Measurements from ENCODE around the gene ZNF215.
"Not testable (repeated sequence)": the region's sequence is repeated elsewhere in the genome, so short reads cannot be mapped to it uniquely, and the experiment has no call there.

ZNF215 gene

GRCh38 chr11:6926208-6927029 lies at the start of gene ZNF215:
TSS of gene ZNF215 (plus strand) at chr11:6926426. CDS start at chr11:6932273, 5,847 bp downstream.
- H3K27me3 ChIP-seq (ENCODE audit: control insufficient read depth in 5 of 5, insufficient read depth in 4 of 5, low read length in 5 of 5), result no peaks in the 10 kb centered on the region
- peak within 1 kb of the TSS; percentile 49 to 81 (median 76) for H3K9ac ChIP-seq (ENCODE audit: low read length in 5 of 5)
- H3K4me3 ChIP-seq (ENCODE audit: low read depth in 1 of 5, low read length in 5 of 5), result peak within 1 kb of the TSS; percentile 74 to 88 (median 78)
- no peaks in the 10 kb centered on the region for H3K36me3 ChIP-seq (ENCODE audit: control insufficient read depth in 5 of 5, insufficient read depth in 5 of 5, low read length in 5 of 5)
- H3K27ac ChIP-seq (ENCODE audit: low read depth, low read length), result no peak within 1 kb of the TSS
- H3K9me3 ChIP-seq (ENCODE audit: control insufficient read depth in 5 of 5, low read length in 5 of 5), result no peaks in the 10 kb centered on the region
- peaks cover 1 to 21% (median 18%) of the 10 kb centered on the region in 5 donors for H3K4me1 ChIP-seq (ENCODE audit: control insufficient read depth in 5 of 5, insufficient read depth in 5 of 5, low read length in 5 of 5)

- Histone ChIP-seq H3K27me3 (ENCODE audit: control insufficient read depth in 5 of 5, insufficient read depth in 4 of 5, low read length in 5 of 5) (no peaks in the 10 kb centered on the region), H3K9ac (ENCODE audit: low read length in 5 of 5) (no peak overlapping the region), H3K36me3 (ENCODE audit: control insufficient read depth in 5 of 5, insufficient read depth in 5 of 5, low read length in 5 of 5) (no peaks in the 10 kb centered on the region), H3K4me3 (ENCODE audit: low read depth in 1 of 5, low read length in 5 of 5) (no peak overlapping the region), H3K4me1 (ENCODE audit: control insufficient read depth in 5 of 5, insufficient read depth in 5 of 5, low read length in 5 of 5) (no peaks in the 10 kb centered on the region), H3K27ac (ENCODE audit: low read depth, low read length) (no peak overlapping the region), H3K9me3 (ENCODE audit: control insufficient read depth in 5 of 5, low read length in 5 of 5) (peaks cover 0 to 6% (median 0%) of the 10 kb centered on the region in 5 donors)
Measured at GRCh38 chr11:6876914-6877313, 49.3 kb upstream of the ZNF215 start.

GRCh38 chr11:6882751-6883150 lies 43.5 kb upstream of the ZNF215 start:
- Histone ChIP-seq H3K4me1 (ENCODE audit: control insufficient read depth in 5 of 5, insufficient read depth in 5 of 5, low read length in 5 of 5) (no peaks in the 10 kb centered on the region), H3K36me3 (ENCODE audit: control insufficient read depth in 5 of 5, insufficient read depth in 5 of 5, low read length in 5 of 5) (no peaks in the 10 kb centered on the region), H3K27me3 (ENCODE audit: control insufficient read depth in 5 of 5, insufficient read depth in 4 of 5, low read length in 5 of 5) (no peaks in the 10 kb centered on the region), H3K9me3 (ENCODE audit: control insufficient read depth in 5 of 5, low read length in 5 of 5) (no peaks in the 10 kb centered on the region), H3K9ac (ENCODE audit: low read length in 5 of 5) (no peak overlapping the region), H3K27ac (ENCODE audit: low read depth, low read length) (no peak overlapping the region), H3K4me3 (ENCODE audit: low read depth in 1 of 5, low read length in 5 of 5) (no peak overlapping the region)

GRCh38 chr11:6887711-6888110 lies 38.5 kb upstream of the ZNF215 start:
- not testable (repeated sequence) for H3K27ac ChIP-seq (ENCODE audit: low read depth, low read length); H3K4me3 ChIP-seq (ENCODE audit: low read depth in 1 of 5, low read length in 5 of 5); H3K4me1 ChIP-seq (ENCODE audit: control insufficient read depth in 5 of 5, insufficient read depth in 5 of 5, low read length in 5 of 5); H3K9ac ChIP-seq (ENCODE audit: low read length in 5 of 5); H3K27me3 ChIP-seq (ENCODE audit: control insufficient read depth in 5 of 5, insufficient read depth in 4 of 5, low read length in 5 of 5); H3K36me3 ChIP-seq (ENCODE audit: control insufficient read depth in 5 of 5, insufficient read depth in 5 of 5, low read length in 5 of 5); H3K9me3 ChIP-seq (ENCODE audit: control insufficient read depth in 5 of 5, low read length in 5 of 5)

GRCh38 chr11:6888830-6889229 lies 37.4 kb upstream of the ZNF215 start:
- Histone ChIP-seq H3K9me3 (ENCODE audit: control insufficient read depth in 5 of 5, low read length in 5 of 5) (peaks cover 0 to 3% (median 0%) of the 10 kb centered on the region in 5 donors), H3K4me1 (ENCODE audit: control insufficient read depth in 5 of 5, insufficient read depth in 5 of 5, low read length in 5 of 5) (peaks cover 0 to 4% (median 0%) of the 10 kb centered on the region in 5 donors), H3K36me3 (ENCODE audit: control insufficient read depth in 5 of 5, insufficient read depth in 5 of 5, low read length in 5 of 5) (no peaks in the 10 kb centered on the region), H3K9ac (ENCODE audit: low read length in 5 of 5) (no peak overlapping the region), H3K27me3 (ENCODE audit: control insufficient read depth in 5 of 5, insufficient read depth in 4 of 5, low read length in 5 of 5) (no peaks in the 10 kb centered on the region), H3K27ac (ENCODE audit: low read depth, low read length) (no peak overlapping the region), H3K4me3 (ENCODE audit: low read depth in 1 of 5, low read length in 5 of 5) (no peak overlapping the region)

GRCh38 chr11:6889835-6890234 lies 36.4 kb upstream of the ZNF215 start:
- Histone ChIP-seq H3K4me3 (ENCODE audit: low read depth in 1 of 5, low read length in 5 of 5) (no peak overlapping the region), H3K4me1 (ENCODE audit: control insufficient read depth in 5 of 5, insufficient read depth in 5 of 5, low read length in 5 of 5) (peaks cover 0 to 4% (median 0%) of the 10 kb centered on the region in 5 donors), H3K9ac (ENCODE audit: low read length in 5 of 5) (no peak overlapping the region), H3K27ac (ENCODE audit: low read depth, low read length) (no peak overlapping the region), H3K9me3 (ENCODE audit: control insufficient read depth in 5 of 5, low read length in 5 of 5) (peaks cover 0 to 3% (median 0%) of the 10 kb centered on the region in 5 donors), H3K36me3 (ENCODE audit: control insufficient read depth in 5 of 5, insufficient read depth in 5 of 5, low read length in 5 of 5) (no peaks in the 10 kb centered on the region), H3K27me3 (ENCODE audit: control insufficient read depth in 5 of 5, insufficient read depth in 4 of 5, low read length in 5 of 5) (no peaks in the 10 kb centered on the region)

- H3K27ac ChIP-seq (ENCODE audit: low read depth, low read length), result no peak within 1 kb of the TSS
- H3K4me3 ChIP-seq (ENCODE audit: low read depth in 1 of 5, low read length in 5 of 5), result no peak within 1 kb of the TSS
- H3K4me1 ChIP-seq (ENCODE audit: control insufficient read depth in 5 of 5, insufficient read depth in 5 of 5, low read length in 5 of 5), result peaks cover 0 to 4% (median 0%) of the 10 kb centered on the region in 5 donors
- no peaks in the 10 kb centered on the region for H3K36me3 ChIP-seq (ENCODE audit: control insufficient read depth in 5 of 5, insufficient read depth in 5 of 5, low read length in 5 of 5)
- H3K27me3 ChIP-seq (ENCODE audit: control insufficient read depth in 5 of 5, insufficient read depth in 4 of 5, low read length in 5 of 5), result no peaks in the 10 kb centered on the region
- H3K9ac ChIP-seq (ENCODE audit: low read length in 5 of 5), result peak within 1 kb of the TSS in 1 of 5 donors; percentile 68
- H3K9me3 ChIP-seq (ENCODE audit: control insufficient read depth in 5 of 5, low read length in 5 of 5), result peaks cover 0 to 3% (median 0%) of the 10 kb centered on the region in 5 donors
Measured at GRCh38 chr11:6892400-6892799, 33.8 kb upstream of the ZNF215 start, which contains the start of gene OR2D2. TSS of gene OR2D2 (minus strand) at chr11:6892500. CDS start at chr11:6892500, 0 bp downstream.

GRCh38 chr11:6894097-6894496 lies 32.1 kb upstream of the ZNF215 start:
- H3K27ac ChIP-seq (ENCODE audit: low read depth, low read length), result no peak overlapping the region
- H3K9me3 ChIP-seq (ENCODE audit: control insufficient read depth in 5 of 5, low read length in 5 of 5), result no peaks in the 10 kb centered on the region
- H3K36me3 ChIP-seq (ENCODE audit: control insufficient read depth in 5 of 5, insufficient read depth in 5 of 5, low read length in 5 of 5), result no peaks in the 10 kb centered on the region
- H3K9ac ChIP-seq (ENCODE audit: low read length in 5 of 5), result no peak overlapping the region
- peaks cover 0 to 4% (median 0%) of the 10 kb centered on the region in 5 donors for H3K4me1 ChIP-seq (ENCODE audit: control insufficient read depth in 5 of 5, insufficient read depth in 5 of 5, low read length in 5 of 5)
- H3K27me3 ChIP-seq (ENCODE audit: control insufficient read depth in 5 of 5, insufficient read depth in 4 of 5, low read length in 5 of 5), result no peaks in the 10 kb centered on the region
- no peak overlapping the region for H3K4me3 ChIP-seq (ENCODE audit: low read depth in 1 of 5, low read length in 5 of 5)

- no peaks in the 10 kb centered on the region for H3K27me3 ChIP-seq (ENCODE audit: control insufficient read depth in 5 of 5, insufficient read depth in 4 of 5, low read length in 5 of 5)
- peaks cover 0 to 4% (median 0%) of the 10 kb centered on the region in 5 donors for H3K4me1 ChIP-seq (ENCODE audit: control insufficient read depth in 5 of 5, insufficient read depth in 5 of 5, low read length in 5 of 5)
- no peaks in the 10 kb centered on the region for H3K9me3 ChIP-seq (ENCODE audit: control insufficient read depth in 5 of 5, low read length in 5 of 5)
- no peaks in the 10 kb centered on the region for H3K36me3 ChIP-seq (ENCODE audit: control insufficient read depth in 5 of 5, insufficient read depth in 5 of 5, low read length in 5 of 5)
- H3K9ac ChIP-seq (ENCODE audit: low read length in 5 of 5), result no peak overlapping the region
- no peak overlapping the region for H3K4me3 ChIP-seq (ENCODE audit: low read depth in 1 of 5, low read length in 5 of 5)
- no peak overlapping the region for H3K27ac ChIP-seq (ENCODE audit: low read depth, low read length)
Measured at GRCh38 chr11:6895010-6895409, 31.2 kb upstream of the ZNF215 start.

- Histone ChIP-seq H3K4me1 (ENCODE audit: control insufficient read depth in 5 of 5, insufficient read depth in 5 of 5, low read length in 5 of 5) (no peaks in the 10 kb centered on the region), H3K27me3 (ENCODE audit: control insufficient read depth in 5 of 5, insufficient read depth in 4 of 5, low read length in 5 of 5) (no peaks in the 10 kb centered on the region), H3K27ac (ENCODE audit: low read depth, low read length) (no peak overlapping the region), H3K9ac (ENCODE audit: low read length in 5 of 5) (no peak overlapping the region), H3K4me3 (ENCODE audit: low read depth in 1 of 5, low read length in 5 of 5) (no peak overlapping the region), H3K9me3 (ENCODE audit: control insufficient read depth in 5 of 5, low read length in 5 of 5) (no peaks in the 10 kb centered on the region), H3K36me3 (ENCODE audit: control insufficient read depth in 5 of 5, insufficient read depth in 5 of 5, low read length in 5 of 5) (no peaks in the 10 kb centered on the region)
Measured at GRCh38 chr11:6898911-6899310, 27.3 kb upstream of the ZNF215 start.
